Adipose tissue (tissue), 3 donors: Measurements from ENCODE around the gene MED31. TPM values are rescaled to one million over a fixed set of nuclear protein-coding genes. Genes with fewer than 3 reads are reported as not detected.
"Not testable (repeated sequence)": the region's sequence is repeated elsewhere in the genome, so short reads cannot be mapped to it uniquely, and the experiment has no call there.

Experiments used
- H3K27ac ChIP-seq: one replicate; pipeline ENCODE4 v1.5.1; 2013; ENCODE audit warnings: low read depth, low read length
- WGBS, 3 donors: extraction: QIAGEN DNeasy Blood & Tissue Kit; methylation state at CpG; one replicate each; pipeline ENCODE4 v1.1.7; 2013; 5-methylcytosine and 5-hydroxymethylcytosine counted together
- polyA plus RNA-seq, 3 donors: library from polyadenylated mRNA; stranded (reverse); fragments of 200-250 nt; gene quantifications; one replicate each; pipeline ENCODE4 v1.2.3, GENCODE V29; 2013
- donor health status: healthy with polysubstance abuse.
- donor health status: Bipolar disorder and iron deficiency.
- donor health status: healthy.

MED31 gene
- polyA plus RNA-seq, 3 donors, result 6.3 to 31.0 (median 8.6) TPM

DNA sequence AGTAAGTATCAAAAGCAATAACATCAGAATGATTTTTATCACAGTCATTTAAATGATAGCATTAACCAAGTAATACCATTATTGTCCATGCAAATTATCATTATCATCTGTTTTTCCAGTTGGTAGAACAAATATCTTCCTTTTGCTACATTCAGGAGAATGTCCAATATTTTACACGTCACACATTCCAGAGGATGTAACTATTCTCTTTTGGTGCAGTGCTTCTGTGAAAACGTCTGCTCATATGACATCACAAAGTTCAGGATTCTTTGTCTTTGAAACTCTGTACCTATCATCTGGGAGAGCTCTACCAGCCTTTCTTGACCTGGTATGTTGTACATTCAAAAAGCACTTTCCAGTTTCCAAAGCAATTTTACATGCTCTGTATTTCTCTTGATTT lies 54.9 kb downstream of the MED31 start:
- WGBS, 3 donors, result 78 to 90% (median 88%) methylated on average over 2 of the region's 2 CpGs
- no peak overlapping the region for H3K27ac ChIP-seq

DNA sequence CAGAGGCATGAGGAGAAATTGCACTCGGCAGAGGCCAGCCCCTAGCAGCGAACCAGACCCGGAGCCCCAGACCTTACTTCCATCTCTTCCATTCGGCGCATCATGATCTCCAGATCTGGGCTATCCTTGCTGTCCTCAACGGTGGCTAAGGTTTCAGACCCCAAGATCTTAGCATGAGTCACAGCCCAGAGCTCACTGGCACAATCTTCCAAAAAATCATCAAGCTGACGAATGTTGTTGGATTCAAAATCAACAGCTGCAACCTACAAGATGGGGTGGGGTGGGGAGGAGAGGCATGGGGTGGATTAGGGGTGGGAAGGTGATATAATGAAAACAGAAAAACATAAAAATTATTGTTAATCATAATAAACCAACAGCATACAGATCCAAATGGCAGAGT lies 55.3 kb downstream of the MED31 start:
- no peak overlapping the region for H3K27ac ChIP-seq
- WGBS, 3 donors, result 90 to 94% (median 92%) methylated on average over 7 of the region's 7 CpGs

DNA sequence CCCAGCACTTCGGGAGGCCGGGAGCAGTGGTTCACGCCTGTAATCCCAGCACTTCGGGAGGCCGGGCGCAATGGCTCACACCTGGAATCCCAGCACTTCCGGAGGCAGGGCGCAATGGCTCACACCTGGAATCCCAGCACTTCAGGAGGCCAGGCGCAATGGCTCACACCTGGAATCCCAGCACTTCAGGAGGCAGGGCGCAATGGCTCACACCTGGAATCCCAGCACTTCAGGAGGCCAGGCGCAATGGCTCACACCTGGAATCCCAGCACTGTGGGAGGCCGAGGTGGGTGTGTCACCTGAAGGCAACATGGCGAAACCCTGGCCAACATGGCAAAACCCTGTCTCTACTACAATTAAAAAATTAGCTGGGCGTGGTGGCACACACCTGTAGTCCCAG lies 58.0 kb downstream of the MED31 start:
- 98 to 99% (median 99%) methylated on average over 14 of the region's 14 CpGs for WGBS, 3 donors
- H3K27ac ChIP-seq, result not testable (repeated sequence)

Other genes starting within 250 kb of the MED31 start
- not detected for gene AIPL1, start 216.5 kb downstream of the MED31 start, polyA plus RNA-seq
- under 1 TPM; 0.15 to 0.34 (median 0.16) TPM for gene PIMREG, start 207.2 kb downstream of the MED31 start, polyA plus RNA-seq
- gene PITPNM3, start 95.0 kb downstream of the MED31 start, polyA plus RNA-seq, result 1 to 10 TPM in 2 of 3 donors, under 1 TPM in 1; 0.61 to 1.6 (median 1.1) TPM
- 1 to 10 TPM; 3.5 to 6.9 (median 3.9) TPM for gene KIAA0753, start 10.9 kb downstream of the MED31 start, polyA plus RNA-seq
- gene TXNDC17, start 10.5 kb downstream of the MED31 start, polyA plus RNA-seq, result 100 to 1,000 TPM in 2 of 3 donors, 10 to 100 TPM in 1; 60.8 to 107 (median 103) TPM
- 1 to 10 TPM in 2 of 3 donors, under 1 TPM in 1; 0.65 to 2.3 (median 1.7) TPM for gene C17orf100, start 157 bp upstream of the MED31 start, polyA plus RNA-seq
- under 1 TPM; 0.05 to 0.34 (median 0.10) TPM for gene SLC13A5, start 61.8 kb upstream of the MED31 start, polyA plus RNA-seq
- gene XAF1, start 104.4 kb upstream of the MED31 start, polyA plus RNA-seq, result 10 to 100 TPM in 2 of 3 donors, 1 to 10 TPM in 1; 9.8 to 75.6 (median 21.0) TPM
- gene FBXO39, start 124.6 kb upstream of the MED31 start, polyA plus RNA-seq, result under 1 TPM in 2 of 3 donors, not detected in 1; 0.10 to 0.14 TPM
- gene TEKT1, start 180.1 kb upstream of the MED31 start, polyA plus RNA-seq, result not detected